ENCODE results near the gene GNL1.

DNA sequence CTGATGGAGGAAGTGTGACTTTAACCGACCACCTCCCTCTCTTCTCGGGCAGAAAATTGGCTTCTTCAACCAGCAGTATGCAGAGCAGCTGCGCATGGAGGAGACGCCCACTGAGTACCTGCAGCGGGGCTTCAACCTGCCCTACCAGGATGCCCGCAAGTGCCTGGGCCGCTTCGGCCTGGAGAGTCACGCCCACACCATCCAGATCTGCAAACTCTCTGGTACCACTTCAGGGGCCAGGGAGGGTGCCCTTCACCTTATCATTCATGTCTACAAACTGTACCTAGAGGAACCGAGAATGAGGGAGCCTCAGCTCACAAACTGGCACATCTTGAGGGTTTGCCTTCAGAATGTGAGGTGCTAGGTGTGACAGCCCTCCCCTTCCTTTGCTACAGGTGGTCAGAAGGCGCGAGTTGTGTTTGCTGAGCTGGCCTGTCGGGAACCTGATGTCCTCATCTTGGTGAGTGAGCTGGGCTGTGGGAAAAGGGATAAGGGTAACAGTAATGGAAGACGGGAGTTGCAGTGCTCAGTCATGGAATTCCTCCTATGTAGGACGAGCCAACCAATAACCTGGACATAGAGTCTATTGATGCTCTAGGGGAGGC is 33.6 kb upstream of the GNL1 start:
- no peak for TF ChIP-seq ELF1 (IDR thresholded peaks at IDR 0.05; ENCODE audit: borderline replicate concordance, low read depth)
- no peak for TF ChIP-seq POLR2A (IDR thresholded peaks at IDR 0.05; ENCODE audit: borderline replicate concordance, extremely low read depth, insufficient read depth, insufficient read length)
- no peak for TF ChIP-seq EZH2 (IDR thresholded peaks at IDR 0.05)
- TF ChIP-seq EZH2phosphoT487 (IDR thresholded peaks at IDR 0.05; ENCODE audit: borderline replicate concordance): no peak
- no peak for TF ChIP-seq RAD21 (IDR thresholded peaks at IDR 0.05; ENCODE audit: low read depth)
- TF ChIP-seq CEBPB (IDR thresholded peaks at IDR 0.05; ENCODE audit: low read depth): no peak
- TF ChIP-seq, protein P1, sequence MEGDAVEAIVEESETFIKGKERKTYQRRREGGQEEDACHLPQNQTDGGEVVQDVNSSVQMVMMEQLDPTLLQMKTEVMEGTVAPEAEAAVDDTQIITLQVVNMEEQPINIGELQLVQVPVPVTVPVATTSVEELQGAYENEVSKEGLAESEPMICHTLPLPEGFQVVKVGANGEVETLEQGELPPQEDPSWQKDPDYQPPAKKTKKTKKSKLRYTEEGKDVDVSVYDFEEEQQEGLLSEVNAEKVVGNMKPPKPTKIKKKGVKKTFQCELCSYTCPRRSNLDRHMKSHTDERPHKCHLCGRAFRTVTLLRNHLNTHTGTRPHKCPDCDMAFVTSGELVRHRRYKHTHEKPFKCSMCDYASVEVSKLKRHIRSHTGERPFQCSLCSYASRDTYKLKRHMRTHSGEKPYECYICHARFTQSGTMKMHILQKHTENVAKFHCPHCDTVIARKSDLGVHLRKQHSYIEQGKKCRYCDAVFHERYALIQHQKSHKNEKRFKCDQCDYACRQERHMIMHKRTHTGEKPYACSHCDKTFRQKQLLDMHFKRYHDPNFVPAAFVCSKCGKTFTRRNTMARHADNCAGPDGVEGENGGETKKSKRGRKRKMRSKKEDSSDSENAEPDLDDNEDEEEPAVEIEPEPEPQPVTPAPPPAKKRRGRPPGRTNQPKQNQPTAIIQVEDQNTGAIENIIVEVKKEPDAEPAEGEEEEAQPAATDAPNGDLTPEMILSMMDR (IDR thresholded peaks at IDR 0.05 in 2 of 3, conservative IDR thresholded peaks at IDR 0.05 in 1 of 3; ENCODE audit: borderline replicate concordance in 1 of 3, insufficient read depth in 1 of 3, low read depth in 2 of 3, low read length in 2 of 3): no peak
- TF ChIP-seq CBX3 (IDR thresholded peaks at IDR 0.05; ENCODE audit: low read depth): no peak
- no peak for TF ChIP-seq MAX (IDR thresholded peaks at IDR 0.05)
- no peak for TF ChIP-seq POLR2AphosphoS5 (IDR thresholded peaks at IDR 0.05; ENCODE audit: low read depth, low read length)
- no peak for TF ChIP-seq TCF7L2 (IDR thresholded peaks at IDR 0.05; ENCODE audit: borderline replicate concordance, extremely low read depth, insufficient read depth, insufficient read length)

Measured in HCT116 (cell line).